Stimulated activated CD4-positive, alpha-beta T cell treated with anti-CD3 and anti-CD28 coated beads, TNF-alpha, amount 100 ng/mL, for 48 hours (primary cell): Measurements from ENCODE around the gene HOXD13.

Experiments
- DNase-seq, 3 donors: peaks; one replicate each; pipeline ENCODE4 v3.0.0-alpha.2; 2020; ENCODE audit warnings: low read depth in 3 of 3

HOXD13 gene

DNA sequence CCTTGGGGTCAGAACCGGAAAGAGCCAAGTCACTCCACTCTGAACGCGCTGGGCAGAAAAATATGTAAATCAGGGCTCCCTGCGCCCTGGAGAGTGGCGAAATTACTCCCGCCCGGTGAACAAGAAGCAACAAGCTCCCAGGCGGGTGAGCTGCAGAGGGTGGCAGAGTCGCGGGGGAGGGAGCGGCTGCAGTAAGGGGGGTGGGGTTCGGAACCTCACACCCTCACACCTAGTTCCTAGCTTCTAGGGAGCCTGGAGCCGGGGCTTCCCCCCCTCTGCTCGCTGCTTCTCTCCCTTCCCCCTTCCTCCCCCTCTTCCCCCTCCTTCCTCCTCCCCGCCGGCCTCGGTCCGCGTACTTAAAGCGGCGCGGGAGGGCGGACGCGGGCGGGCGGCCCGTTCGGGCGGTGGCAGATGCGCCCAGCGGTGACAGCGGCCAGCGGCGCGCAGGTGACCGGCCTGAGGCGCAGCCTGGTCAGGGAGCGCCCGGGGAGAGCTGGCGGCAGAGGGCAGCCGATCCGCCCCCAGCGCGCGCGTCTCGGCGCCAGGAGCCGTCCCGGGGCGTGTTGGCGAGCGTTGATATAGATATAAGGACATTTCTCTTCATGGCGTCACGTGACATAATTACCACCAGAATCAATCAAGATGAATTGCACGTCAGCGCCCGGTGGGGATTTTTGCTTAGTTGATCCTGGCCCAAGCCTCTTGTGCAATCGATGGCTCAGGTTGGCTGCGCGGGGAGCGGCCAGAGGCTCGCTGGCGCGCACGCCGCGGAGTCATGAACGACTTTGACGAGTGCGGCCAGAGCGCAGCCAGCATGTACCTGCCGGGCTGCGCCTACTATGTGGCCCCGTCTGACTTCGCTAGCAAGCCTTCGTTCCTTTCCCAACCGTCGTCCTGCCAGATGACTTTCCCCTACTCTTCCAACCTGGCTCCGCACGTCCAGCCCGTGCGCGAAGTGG, 14.3 kb downstream of the HOXD13 start, which contains the start of gene HOXD11:
Gene HOXD11 (plus strand): TSS at position 700 of the 959 bp plus-strand sequence. CDS start 76 bp downstream, at position 776.
- no peak for DNase-seq

DNA sequence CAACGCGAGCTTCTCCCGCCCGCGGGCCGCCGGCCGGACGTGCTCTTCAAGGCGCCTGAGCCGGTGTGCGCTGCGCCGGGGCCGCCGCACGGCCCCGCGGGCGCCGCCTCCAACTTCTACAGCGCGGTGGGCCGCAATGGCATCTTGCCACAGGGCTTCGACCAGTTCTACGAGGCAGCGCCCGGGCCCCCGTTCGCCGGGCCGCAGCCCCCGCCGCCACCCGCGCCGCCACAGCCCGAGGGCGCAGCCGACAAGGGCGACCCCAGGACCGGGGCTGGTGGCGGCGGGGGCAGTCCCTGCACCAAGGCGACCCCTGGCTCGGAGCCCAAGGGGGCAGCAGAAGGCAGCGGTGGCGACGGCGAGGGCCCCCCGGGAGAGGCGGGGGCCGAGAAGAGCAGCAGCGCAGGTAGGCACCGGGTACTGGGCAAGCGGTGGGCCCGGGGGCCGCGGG, 15.2 kb downstream of the HOXD13 start:
- DNase-seq: no peak

DNA sequence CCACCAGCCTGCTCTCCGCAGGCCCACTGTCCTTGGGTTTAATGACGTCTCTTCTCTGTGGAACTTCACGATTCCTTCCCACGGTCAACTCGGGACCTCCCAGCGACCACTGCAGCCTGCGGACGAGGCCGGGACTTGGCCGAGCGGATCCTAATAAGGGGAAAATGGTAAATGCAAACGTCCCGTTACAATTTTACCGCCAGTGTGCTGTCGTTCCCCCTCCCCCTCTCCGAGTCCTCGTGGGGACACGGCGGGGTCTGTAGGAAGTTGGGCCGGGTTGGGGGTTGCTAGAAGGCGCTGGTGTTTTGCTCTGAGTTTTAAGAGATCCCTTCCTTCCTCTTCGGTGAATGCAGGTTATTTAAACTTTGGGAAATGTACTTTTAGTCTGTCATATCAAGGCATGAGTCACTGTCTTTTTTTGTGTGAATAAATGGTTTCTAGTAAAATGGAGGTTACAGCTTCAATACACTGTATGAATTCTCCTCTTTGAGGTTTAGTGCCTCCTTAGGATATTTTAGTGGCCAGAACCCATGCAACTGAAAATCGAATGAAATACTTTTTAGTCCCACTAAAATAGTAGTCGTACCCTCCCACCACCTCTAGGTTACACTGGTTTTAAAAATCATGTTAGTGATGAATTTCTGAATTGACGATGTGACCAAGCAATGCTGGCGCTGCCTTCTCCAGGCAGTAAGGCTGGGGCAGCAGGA, 16.8 kb downstream of the HOXD13 start:
- DNase-seq: no peak

DNA sequence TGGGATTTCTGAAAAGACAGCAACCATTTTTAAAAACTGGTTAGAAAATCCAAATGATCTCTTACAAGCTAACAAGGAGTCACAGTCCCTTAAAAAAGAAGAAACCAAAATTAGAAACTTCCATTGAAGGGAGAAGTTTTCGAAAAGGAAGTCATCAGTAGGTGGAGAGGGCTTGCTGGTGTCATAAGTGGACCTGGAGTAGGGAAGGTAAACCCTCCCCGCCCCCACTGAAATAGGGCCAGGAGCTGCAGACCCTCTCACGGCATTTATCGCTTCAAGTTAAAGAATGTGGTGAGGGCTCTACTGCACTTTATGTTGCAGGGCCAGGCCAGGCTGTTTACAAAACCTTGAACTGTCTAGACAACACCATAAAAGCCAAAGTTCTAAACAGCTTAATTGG, 17.4 kb downstream of the HOXD13 start:
- DNase-seq: no peak

DNA sequence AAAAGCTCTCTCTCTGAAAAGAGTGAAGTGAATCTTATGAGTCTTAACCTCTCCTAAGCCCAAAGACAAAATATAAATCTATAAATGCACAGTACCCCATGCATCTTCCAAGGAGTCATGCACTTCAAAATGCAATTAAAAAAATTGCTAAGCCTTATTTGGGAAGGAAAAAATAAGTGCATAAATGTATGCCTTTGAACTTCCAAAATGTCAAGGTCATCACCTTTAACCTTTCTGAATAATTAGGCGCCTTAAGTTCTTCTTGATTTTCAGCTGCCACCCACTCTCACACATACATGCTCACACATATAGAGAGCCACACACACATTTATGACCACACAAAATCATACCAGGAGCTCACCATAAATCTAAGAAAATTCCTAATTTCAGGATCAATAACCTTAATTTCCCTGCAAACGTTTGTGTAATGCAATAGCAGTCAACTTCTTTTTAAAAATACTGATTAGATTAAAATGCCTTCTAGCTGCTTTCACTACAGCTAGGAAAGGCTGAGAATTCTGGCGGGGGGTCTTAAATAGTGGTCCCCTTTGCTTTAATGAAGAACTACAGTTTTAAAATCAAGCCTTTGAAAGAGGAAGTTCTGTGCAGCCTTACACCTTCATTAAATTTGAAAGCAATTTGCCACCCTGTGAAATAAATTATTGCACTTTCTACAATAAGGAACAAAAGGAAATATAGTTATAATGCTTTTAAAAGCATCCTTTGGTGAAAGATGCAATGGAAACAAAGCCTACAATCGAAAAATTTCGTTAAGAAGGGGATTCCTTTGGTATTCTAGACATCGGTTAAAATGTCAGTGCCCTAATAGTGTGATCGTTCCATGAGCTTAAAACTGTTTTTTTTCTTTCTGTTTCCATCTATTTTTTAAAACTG, 18.1 kb downstream of the HOXD13 start:
- no peak for DNase-seq

DNA sequence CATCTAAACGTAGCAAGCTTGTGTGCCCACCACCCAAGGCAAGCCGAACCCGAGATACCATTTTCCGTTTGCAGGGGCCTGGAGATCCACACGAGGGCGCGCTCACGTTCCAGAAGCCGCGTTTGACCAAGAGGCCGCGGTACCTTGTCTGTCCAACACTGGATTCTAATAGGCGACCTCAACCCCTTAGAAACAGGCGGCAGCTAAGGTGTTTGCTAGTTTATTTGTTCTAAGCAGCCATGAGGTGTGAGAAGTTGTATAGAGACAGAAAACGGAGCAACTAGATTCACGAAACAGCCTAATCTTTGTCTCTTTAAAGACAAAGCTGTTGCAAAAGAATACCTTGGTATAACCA, 18.8 kb downstream of the HOXD13 start:
- DNase-seq: no peak

DNA sequence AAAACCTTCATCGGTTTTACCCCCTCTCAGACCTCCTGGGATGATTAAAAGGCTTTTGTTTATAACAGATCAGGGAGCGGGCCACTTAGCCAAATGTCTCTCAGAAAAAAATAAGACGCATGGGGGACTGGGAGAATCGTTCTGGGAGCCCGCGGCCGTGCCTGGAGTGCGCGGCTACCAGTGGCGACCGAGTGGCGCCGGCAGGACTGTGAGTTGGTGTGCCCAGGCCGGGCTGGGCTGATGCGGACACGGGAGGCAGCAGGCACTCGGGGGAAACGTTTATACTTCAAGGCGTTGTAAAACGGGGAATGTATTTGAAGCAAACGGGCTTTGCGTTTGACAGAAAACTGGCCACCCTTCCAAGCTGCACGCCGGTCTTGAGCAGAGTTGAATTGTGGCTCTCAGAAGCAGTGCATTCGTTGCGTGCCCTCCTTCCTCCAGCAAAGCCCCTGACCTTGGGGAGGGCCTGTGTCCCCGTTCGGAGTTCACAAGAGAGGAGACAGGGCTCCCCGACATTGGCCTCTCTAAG, 19.4 kb downstream of the HOXD13 start:
- DNase-seq: no peak

DNA sequence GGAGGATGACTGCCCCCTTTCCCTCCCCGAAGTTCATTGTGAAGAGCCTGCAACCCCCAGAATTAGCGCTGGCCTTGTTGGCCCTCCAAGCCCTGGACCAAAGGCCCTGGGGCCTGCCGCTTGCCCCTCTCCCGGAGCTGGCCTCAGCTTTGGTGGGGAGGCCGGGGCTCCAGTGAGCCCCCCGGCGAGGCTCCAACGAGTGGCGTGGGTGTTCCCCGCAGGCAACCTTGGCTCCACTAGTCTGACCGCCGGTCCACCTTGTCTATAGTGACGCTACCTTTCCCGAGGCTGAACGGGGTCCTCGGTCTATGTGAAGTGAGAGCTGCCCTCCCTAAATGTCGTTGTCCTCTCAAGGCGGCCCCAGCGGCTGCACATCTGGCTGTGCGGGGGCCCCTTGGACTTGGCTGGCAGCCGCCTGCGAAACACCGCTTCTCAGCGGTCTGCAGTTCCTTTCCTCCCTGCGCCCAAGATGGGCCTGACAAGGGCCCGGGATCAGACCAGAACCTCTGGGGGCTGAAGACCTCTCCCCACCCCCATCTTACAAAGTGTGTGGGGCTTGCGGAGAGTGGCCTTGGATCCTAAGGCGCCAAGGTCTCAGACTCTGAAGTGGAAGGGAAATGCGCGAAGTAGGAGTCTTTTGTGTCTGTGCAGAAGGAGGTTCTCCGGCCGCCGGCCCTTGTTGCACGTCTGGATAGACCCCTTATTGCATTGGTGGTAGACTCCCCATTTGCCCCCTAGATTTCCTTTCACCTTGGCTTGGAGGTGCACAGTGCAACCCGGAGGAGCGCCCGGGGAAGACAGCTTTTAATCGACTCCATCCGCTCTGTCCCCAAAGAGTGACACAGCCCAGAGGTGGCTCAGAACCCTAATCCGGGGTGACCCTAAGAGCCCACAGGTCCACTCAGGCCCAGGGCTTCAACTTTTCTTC, 20.1 kb downstream of the HOXD13 start:
- DNase-seq: no peak

DNA sequence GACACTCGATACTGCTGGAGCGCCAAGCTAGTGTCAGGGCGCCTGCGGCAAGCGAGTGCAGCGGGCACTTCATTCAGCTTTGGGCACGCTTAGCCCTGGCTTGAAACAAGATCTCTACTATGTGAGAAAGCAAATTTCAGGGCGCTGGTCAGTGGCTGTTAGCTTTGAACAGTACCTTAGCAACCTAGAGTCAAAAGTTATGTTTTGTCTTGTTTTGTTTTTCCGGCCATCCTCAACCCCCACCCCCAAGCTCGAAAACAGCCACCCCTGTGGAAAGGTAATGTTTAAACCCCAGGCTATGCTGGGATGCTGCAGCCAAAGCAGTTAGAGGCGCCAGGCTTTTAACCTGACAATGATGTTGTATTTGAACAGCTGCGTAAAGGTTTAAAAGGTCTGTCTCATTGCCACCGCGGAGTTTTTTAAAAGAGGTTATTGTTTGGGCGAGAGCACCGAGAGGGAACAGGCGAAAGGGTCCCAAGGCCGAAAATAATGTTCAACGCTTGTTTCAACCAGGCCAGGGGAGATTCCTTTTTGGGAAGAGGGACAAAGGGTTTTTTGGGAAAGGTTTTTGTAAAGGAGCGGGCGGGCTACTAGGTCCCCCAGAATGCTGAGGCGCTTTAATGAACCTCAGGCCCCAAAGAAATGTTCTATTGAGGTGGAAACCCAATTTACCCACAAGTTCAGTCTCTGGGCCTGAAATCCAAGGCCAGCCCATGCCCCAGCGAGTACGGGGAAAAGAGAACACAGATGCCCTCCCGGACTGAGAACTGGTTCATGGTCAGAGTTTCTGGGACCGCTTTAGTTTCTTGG, 21.8 kb downstream of the HOXD13 start:
- DNase-seq: no peak

DNA sequence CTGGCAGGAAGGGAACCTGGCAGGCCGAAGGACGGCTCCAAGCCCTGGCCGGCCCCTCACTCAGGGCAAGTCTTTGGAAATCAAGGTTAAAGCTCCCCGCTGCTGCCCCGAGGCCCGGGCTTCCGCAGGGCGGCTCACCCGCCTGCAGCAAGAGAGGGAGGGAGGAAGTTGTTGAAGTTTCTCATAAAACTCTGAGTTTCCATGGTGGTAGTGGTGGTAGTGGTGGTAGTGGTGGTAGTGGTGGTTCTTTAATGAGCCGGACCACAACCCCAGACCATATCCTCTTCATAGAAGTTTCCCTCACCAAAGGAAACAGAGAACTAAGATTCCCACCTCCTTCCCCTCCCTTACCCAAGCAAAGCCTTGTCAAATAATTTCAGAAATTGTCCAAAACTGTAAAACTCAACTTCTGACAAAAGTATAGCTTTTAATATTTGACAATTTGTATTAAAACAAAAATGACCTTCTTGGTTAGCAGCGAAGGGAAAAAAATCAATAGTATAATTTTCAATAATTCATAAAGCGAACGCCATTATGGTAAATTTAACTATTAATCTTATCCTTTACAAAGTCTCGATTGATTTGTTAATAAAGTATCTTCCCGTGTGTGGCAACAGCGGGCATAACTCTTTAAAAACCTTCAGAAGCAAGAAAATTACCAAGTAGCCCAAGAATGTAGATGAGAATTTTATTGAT, 22.6 kb downstream of the HOXD13 start:
- DNase-seq: no peak

DNA sequence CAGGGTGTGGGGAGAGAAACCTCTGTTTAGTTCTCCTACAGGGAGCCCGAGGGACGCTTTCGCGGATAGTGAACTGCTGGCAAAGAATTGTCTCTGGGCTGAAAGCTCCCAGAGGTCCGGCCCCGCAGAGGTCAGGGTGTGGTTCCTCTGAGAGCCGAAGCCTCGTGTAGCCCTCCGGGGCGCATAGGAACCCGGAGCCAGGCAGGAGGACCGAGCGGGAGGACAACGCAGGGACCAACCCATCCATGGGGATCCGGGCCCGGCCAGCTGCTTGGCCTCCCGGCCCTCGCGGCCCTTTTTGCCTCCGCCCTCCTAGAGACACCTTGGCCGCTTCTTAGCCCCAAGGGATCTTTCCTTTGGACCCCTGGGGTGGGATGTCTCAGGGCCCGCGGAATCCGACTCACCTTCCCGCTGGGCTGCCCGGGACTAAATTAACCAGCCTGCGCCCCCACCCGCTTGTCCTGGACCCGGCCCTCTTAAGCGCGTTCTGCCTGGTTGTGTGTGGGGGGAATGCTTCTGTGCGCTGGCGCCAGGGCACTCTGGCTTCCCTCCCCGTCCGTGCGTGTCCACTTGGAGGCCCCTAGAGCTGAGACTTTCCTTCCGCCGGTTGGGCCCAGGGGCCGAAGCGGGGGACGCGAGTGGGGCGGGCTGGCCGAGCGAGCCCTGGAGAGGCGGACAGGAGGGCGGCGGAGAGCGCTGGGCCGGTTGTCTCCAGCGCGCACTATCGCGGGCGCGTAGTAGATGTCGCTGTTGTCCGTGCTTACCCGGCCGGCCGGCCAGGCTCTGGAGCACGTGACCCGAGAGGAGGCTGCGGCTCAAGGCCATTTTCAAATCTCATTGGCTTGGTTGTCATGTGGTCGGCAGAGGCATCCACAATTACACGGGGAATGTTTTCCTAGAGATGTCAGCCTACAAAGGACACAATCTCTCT, 23.6 kb downstream of the HOXD13 start, which contains the start of gene HOXD10:
Gene HOXD10 (plus strand): TSS at position 896 of the 931 bp plus-strand sequence. CDS start 56 bp downstream, outside the sequence.
- DNase-seq: no peak

DNA sequence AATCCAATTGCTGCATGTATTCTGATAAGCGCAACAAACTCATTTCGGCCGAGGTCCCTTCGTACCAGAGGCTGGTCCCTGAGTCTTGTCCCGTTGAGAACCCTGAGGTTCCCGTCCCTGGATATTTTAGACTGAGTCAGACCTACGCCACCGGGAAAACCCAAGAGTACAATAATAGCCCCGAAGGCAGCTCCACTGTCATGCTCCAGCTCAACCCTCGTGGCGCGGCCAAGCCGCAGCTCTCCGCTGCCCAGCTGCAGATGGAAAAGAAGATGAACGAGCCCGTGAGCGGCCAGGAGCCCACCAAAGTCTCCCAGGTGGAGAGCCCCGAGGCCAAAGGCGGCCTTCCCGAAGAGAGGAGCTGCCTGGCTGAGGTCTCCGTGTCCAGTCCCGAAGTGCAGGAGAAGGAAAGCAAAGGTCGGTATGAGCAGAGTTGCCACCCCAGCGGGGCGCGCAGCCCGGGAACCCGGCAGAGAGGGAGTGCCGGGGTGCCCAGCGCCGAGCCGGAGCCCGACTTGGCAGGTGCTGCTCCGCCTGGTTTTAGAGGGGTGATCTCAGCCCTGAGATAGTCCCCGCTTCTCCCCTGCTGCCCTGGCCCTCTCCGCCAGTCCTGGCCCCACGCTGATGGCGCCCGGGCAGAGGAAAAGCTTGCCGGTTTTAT, 24.8 kb downstream of the HOXD13 start:
- no peak for DNase-seq

DNA sequence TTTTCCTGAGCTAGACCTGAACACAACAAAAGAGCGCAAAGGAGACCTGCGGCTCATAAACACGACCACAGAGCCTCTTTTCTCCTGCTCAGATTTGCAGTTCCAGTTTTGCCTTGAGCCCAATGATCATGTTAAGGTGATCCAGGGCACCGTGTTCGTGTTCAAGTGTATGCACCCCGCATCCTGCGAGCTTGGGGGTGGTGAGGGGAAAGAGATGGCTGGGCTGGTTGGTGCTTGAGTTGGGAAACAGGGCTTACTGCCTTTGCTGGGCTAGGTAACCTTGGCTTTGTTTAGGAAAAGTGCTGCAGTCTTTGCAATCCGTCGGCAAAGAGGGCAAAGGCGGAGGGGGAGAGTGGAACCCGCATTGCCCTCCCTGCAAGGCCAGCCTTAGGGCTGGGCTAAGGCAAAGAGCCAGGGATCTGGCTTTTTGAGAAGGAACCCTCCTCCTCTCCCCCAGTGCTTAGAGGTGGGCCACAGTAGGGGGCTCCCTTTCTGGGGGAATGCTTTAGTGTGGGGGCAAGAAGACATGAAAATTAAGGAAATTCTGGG, 25.4 kb downstream of the HOXD13 start:
- no peak for DNase-seq

DNA sequence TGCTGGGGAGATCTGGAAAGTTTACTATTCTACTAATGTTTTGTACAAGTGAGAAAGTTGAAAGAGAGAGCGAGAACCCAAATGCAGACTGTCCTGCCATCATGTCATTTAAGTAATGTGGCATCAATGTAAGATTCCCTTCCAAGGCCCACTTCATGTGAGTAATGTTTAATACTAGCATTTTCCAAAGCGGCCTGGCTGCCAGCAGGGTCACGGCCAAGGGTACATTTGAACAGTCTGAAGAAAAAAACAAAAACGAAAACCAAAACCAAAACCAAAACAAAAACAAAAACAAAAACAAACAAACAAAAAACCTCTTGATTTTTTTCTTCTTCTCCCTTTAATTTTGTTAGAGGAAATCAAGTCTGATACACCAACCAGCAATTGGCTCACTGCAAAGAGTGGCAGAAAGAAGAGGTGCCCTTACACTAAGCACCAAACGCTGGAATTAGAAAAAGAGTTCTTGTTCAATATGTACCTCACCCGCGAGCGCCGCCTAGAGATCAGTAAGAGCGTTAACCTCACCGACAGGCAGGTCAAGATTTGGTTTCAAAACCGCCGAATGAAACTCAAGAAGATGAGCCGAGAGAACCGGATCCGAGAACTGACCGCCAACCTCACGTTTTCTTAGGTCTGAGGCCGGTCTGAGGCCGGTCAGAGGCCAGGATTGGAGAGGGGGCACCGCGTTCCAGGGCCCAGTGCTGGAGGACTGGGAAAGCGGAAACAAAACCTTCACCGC, 26.2 kb downstream of the HOXD13 start:
- DNase-seq: no peak

DNA sequence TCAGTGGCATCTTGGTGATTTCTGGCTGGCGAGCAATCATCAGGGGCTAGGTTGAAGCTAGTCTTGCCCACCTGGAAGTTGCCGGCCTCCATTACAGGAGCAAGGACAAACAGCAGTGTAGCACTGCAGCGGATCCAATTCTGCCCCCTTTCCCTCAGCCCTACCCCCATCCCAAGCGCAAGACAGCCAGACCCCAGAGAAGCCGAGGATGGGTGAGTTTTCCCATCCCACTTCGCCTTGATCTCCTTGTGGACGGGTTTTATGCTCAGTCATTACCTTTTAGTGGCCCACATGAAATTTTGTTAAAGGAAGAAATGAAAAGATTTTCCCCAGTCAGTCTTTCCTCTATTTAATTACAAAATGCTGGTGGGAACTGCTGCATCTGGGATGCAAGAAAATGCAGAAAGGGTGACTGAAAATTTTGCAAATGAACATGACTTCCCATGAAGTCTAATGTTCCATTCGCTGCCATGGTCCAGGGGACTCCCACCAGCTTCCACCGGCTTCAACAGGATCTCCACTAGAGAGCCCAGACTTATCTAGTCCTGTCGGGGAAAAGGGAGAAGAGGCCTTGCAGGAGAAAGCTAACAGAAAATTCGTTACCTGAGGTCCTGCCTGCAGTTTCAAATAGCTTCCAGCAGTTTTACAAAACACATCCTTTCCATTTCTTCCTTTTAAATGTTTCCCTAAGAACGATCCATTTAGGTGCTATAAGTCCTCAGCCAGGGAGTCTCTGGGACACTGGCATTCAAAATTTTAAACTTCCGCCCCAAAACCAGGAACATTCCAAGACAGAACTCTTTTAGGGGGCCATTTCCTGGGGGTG, 28.1 kb downstream of the HOXD13 start:
- no peak for DNase-seq
